CMK (cell line): ENCODE results near the gene NDUFB7.
"Not testable (repeated sequence)": the region's sequence is repeated elsewhere in the genome, so short reads cannot be mapped to it uniquely, and the experiment has no call there.

Source experiments
- DNase-seq: peaks from one replicate; pipeline ENCODE4 v3.0.0-alpha.2; 2010; ENCODE audit warnings: low read depth

Gene NDUFB7

GRCh38 chr19:14570864-14571527, 870 bp downstream of the NDUFB7 start:
- no peak for DNase-seq

- no peak for DNase-seq
Observed at GRCh38 chr19:14567079-14567478, 4.8 kb downstream of the NDUFB7 start.

- DNase-seq, result no peak
Observed at GRCh38 chr19:14566712-14567077, 5.2 kb downstream of the NDUFB7 start.

- DNase-seq, result no peak
Observed at GRCh38 chr19:14565765-14566711, 5.8 kb downstream of the NDUFB7 start.

GRCh38 chr19:14565298-14565679, 6.6 kb downstream of the NDUFB7 start:
- no peak for DNase-seq

- not testable (repeated sequence) for DNase-seq
Observed at GRCh38 chr19:14564652-14565297, 7.1 kb downstream of the NDUFB7 start.

GRCh38 chr19:14563989-14564651, 7.7 kb downstream of the NDUFB7 start:
- peak; percentile 69 for DNase-seq

- DNase-seq, result no peak
Observed at GRCh38 chr19:14563590-14563926, 8.3 kb downstream of the NDUFB7 start.

GRCh38 chr19:14562660-14563589, 8.9 kb downstream of the NDUFB7 start:
- DNase-seq, result no peak

- no peak for DNase-seq
Observed at GRCh38 chr19:14561847-14562351, 10.0 kb downstream of the NDUFB7 start.

GRCh38 chr19:14561249-14561648, 10.6 kb downstream of the NDUFB7 start:
- DNase-seq, result no peak

- no peak for DNase-seq
Observed at GRCh38 chr19:14560776-14561108, 11.1 kb downstream of the NDUFB7 start.

- DNase-seq, result no peak
Observed at GRCh38 chr19:14559916-14560775, 11.7 kb downstream of the NDUFB7 start.

- no peak for DNase-seq
Observed at GRCh38 chr19:14558370-14559066, 13.3 kb downstream of the NDUFB7 start.

- DNase-seq, result peak; percentile 70
Observed at GRCh38 chr19:14556662-14557188, 15.1 kb downstream of the NDUFB7 start.

GRCh38 chr19:14555918-14556661, 15.8 kb downstream of the NDUFB7 start:
- DNase-seq, result no peak

GRCh38 chr19:14554382-14554812, 17.5 kb downstream of the NDUFB7 start:
- no peak for DNase-seq

- DNase-seq, result no peak
Observed at GRCh38 chr19:14553939-14554243, 18.0 kb downstream of the NDUFB7 start.
